ENCODE measurements around the gene FABP3.

DNA sequence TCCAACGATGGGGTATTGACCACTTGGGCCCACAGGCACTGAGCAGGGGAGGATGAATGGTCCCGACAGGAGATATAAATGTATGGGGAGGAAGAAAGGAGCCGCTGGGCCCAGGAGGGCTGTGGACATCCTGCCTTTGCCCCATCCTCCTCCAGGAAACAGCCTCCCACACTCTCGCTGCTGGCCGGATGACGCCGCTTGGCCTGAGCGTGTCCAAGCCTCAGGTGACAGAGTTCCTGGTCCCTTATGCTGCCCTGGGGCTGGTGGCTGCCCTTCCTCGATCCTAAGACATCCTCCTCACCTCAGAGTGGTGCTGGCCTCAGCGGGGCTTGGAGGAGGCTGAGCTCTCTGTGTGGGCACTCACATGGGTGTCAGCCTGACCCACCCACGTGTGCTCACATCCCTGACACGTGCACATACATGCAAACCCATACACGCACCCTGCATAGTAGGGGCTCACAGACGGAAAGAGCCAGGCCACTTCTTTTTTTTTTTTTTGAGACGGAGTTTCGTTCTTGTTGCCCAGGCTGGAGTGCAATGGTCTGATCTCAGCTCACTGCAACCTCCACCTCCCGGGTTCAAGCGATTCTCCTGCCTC, 34.3 kb upstream of the FABP3 start:
- TF ChIP-seq, protein P1, sequence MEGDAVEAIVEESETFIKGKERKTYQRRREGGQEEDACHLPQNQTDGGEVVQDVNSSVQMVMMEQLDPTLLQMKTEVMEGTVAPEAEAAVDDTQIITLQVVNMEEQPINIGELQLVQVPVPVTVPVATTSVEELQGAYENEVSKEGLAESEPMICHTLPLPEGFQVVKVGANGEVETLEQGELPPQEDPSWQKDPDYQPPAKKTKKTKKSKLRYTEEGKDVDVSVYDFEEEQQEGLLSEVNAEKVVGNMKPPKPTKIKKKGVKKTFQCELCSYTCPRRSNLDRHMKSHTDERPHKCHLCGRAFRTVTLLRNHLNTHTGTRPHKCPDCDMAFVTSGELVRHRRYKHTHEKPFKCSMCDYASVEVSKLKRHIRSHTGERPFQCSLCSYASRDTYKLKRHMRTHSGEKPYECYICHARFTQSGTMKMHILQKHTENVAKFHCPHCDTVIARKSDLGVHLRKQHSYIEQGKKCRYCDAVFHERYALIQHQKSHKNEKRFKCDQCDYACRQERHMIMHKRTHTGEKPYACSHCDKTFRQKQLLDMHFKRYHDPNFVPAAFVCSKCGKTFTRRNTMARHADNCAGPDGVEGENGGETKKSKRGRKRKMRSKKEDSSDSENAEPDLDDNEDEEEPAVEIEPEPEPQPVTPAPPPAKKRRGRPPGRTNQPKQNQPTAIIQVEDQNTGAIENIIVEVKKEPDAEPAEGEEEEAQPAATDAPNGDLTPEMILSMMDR (conservative IDR thresholded peaks at IDR 0.05; ENCODE audit: low read depth, low read length), result no peak
- TF ChIP-seq EZH2phosphoT487 (IDR thresholded peaks at IDR 0.05; ENCODE audit: borderline replicate concordance, low read length) (no peak), EZH2 (IDR thresholded peaks at IDR 0.05; ENCODE audit: low read length, unreplicated experiment) (no peak)

Measured in PC-3 (cell line).